GDM1 (cell line): ENCODE measurements around the gene NUDT8.
A peak's percentile ranks its signal among the peaks of the same experiment; 100 is the strongest.

Source experiments
- DNase-seq: peaks from one replicate; lab custom pipeline; 2025; lab: John Stamatoyannopoulos, UW

NUDT8 gene

GRCh38 chr11:67629386-67630227 is at the start of gene NUDT8:
NUDT8 (minus strand) TSS chr11:67629937; CDS start chr11:67629911, 26 bp downstream.
- DNase-seq = peak; percentile 86

GRCh38 chr11:67675058-67675747 is 45.5 kb upstream of the NUDT8 start:
- DNase-seq = no peak

- no peak for DNase-seq
These were observed 44.7 kb upstream of the NUDT8 start, which contains the start of gene ALDH3B2 for GRCh38 chr11:67674442-67674871. ALDH3B2 (minus strand) TSS chr11:67674623; CDS start chr11:67666935, 7,688 bp downstream.

GRCh38 chr11:67673902-67674301 is 44.2 kb upstream of the NUDT8 start:
- no peak for DNase-seq

GRCh38 chr11:67673358-67673757 is 43.6 kb upstream of the NUDT8 start:
- DNase-seq = no peak

GRCh38 chr11:67671211-67671520 is 41.4 kb upstream of the NUDT8 start:
- DNase-seq = no peak

GRCh38 chr11:67670316-67671210 is 40.8 kb upstream of the NUDT8 start:
- DNase-seq = no peak

GRCh38 chr11:67668192-67668551 is 38.4 kb upstream of the NUDT8 start:
- DNase-seq = no peak

- no peak for DNase-seq
These were observed 37.9 kb upstream of the NUDT8 start for GRCh38 chr11:67667490-67668191.

GRCh38 chr11:67666676-67667489 is 37.1 kb upstream of the NUDT8 start:
- DNase-seq = no peak

GRCh38 chr11:67666303-67666645 is 36.5 kb upstream of the NUDT8 start:
- DNase-seq = no peak

- DNase-seq = no peak
These were observed 36.0 kb upstream of the NUDT8 start for GRCh38 chr11:67665541-67666302.

GRCh38 chr11:67664696-67665540 is 35.2 kb upstream of the NUDT8 start:
- DNase-seq = no peak

- DNase-seq = no peak
These were observed 34.5 kb upstream of the NUDT8 start for GRCh38 chr11:67664213-67664585.

GRCh38 chr11:67663532-67664212 is 33.9 kb upstream of the NUDT8 start:
- DNase-seq = no peak

GRCh38 chr11:67662835-67663531 is 33.2 kb upstream of the NUDT8 start:
- no peak for DNase-seq

GRCh38 chr11:67662142-67662834 is 32.6 kb upstream of the NUDT8 start:
- DNase-seq = no peak
